Neuronal stem cell (in vitro differentiated cells): Measurements from ENCODE around the gene APBB2.

ENCODE experiments used
- DNase-seq: peaks from one replicate; pipeline ENCODE4 v3.0.0-alpha.2; 2013; ENCODE audit warnings: low spot score
- H2AFZ ChIP-seq: one replicate; pipeline ENCODE4 v1.6.1; 2013; ENCODE audit warnings: mild to moderate bottlenecking, low read length, inconsistent platforms
- H2AK5ac ChIP-seq: 2 replicates; pipeline ENCODE4 v1.6.1; 2013; ENCODE audit warnings: low read depth, mild to moderate bottlenecking, inconsistent platforms, low read length, moderate library complexity, mixed read lengths
- H2BK120ac ChIP-seq: 2 replicates; pipeline ENCODE4 v1.6.1; 2013; ENCODE audit warnings: low read depth, mild to moderate bottlenecking, inconsistent platforms, low read length, moderate library complexity, mixed read lengths
- H2BK12ac ChIP-seq: one replicate; pipeline ENCODE4 v1.6.1; 2013; ENCODE audit warnings: low read length, inconsistent platforms
- H2BK15ac ChIP-seq: 2 replicates; pipeline ENCODE4 v1.6.1; 2013; ENCODE audit warnings: mild to moderate bottlenecking, low read length, inconsistent platforms, mixed read lengths
- H2BK5ac ChIP-seq: one replicate; pipeline ENCODE4 v1.6.1; 2013; ENCODE audit warnings: inconsistent platforms, mild to moderate bottlenecking, low read length, moderate library complexity
- H3K14ac ChIP-seq: one replicate; pipeline ENCODE4 v1.6.1; 2013; ENCODE audit warnings: low read length, inconsistent platforms
- H3K18ac ChIP-seq: 2 replicates; pipeline ENCODE4 v1.6.1; 2013; ENCODE audit warnings: low read length, inconsistent platforms
- H3K23ac ChIP-seq: 2 replicates; pipeline ENCODE4 v1.6.1; 2013; ENCODE audit warnings: low read depth, mild to moderate bottlenecking, mixed read lengths, low read length, inconsistent platforms; ENCODE audit not compliant: poor library complexity
- H3K27ac ChIP-seq: replicated peaks from 3 replicates; pipeline ENCODE4 v1.5.1; 2013; ENCODE audit warnings: low read length, inconsistent platforms
- H3K27me3 ChIP-seq, 3 experiments: 2 replicates each; pipeline ENCODE4 v1.6.1; 2013; ENCODE audit warnings: low read length in 3 of 3, mild to moderate bottlenecking in 2 of 3, inconsistent platforms in 1 of 3, low read depth in 1 of 3, mixed read lengths in 1 of 3, moderate library complexity in 1 of 3; ENCODE audit not compliant: control insufficient read depth in 3 of 3, insufficient read depth in 3 of 3
- H3K36me3 ChIP-seq, 2 donors: replicated peaks in 1 of 2; 2 replicates each; pipeline ENCODE4 v1.6.1; 2013; ENCODE audit warnings: low read length in 2 of 2; ENCODE audit not compliant: control insufficient read depth in 2 of 2, insufficient read depth in 2 of 2
- H3K4ac ChIP-seq: 2 replicates; pipeline ENCODE4 v1.6.1; 2013; ENCODE audit warnings: inconsistent platforms, mild to moderate bottlenecking, low read length, moderate library complexity
- H3K4me1 ChIP-seq, 2 donors: 1 replicate in 1 of 2; 2 replicates in 1 of 2; pipeline ENCODE4 v1.6.1; 2013; ENCODE audit warnings: low read length in 2 of 2, low read depth in 1 of 2; ENCODE audit not compliant: control insufficient read depth in 2 of 2, insufficient read depth in 1 of 2
- H3K4me2 ChIP-seq: one replicate; pipeline ENCODE4 v1.6.1; 2013; ENCODE audit warnings: mild to moderate bottlenecking, low read length, inconsistent platforms; ENCODE audit not compliant: insufficient read depth, poor library complexity, severe bottlenecking
- H3K4me3 ChIP-seq, 2 donors: 2 replicates each; pipeline ENCODE4 v1.5.1; 2013; ENCODE audit warnings: low read length in 2 of 2, mild to moderate bottlenecking in 2 of 2, inconsistent platforms in 1 of 2, moderate library complexity in 1 of 2
- H3K79me1 ChIP-seq: one replicate; pipeline ENCODE4 v1.6.1; 2013; ENCODE audit warnings: low read depth, mild to moderate bottlenecking, inconsistent platforms, low read length, moderate library complexity
- H3K9ac ChIP-seq: one replicate; pipeline ENCODE4 v1.6.1; 2013; ENCODE audit warnings: mild to moderate bottlenecking, low read depth, low read length, inconsistent platforms; ENCODE audit not compliant: poor library complexity
- H3K9me3 ChIP-seq, 2 donors: replicated peaks in 1 of 2; 2 replicates each; pipeline versions ENCODE3 to v1.6.1; 2013; ENCODE audit warnings: low read length in 2 of 2, mild to moderate bottlenecking in 2 of 2, inconsistent platforms in 1 of 2, low read depth in 1 of 2, mixed read lengths in 1 of 2, moderate library complexity in 1 of 2; ENCODE audit not compliant: control insufficient read depth in 2 of 2, insufficient read depth in 1 of 2
- H4K8ac ChIP-seq: one replicate; pipeline ENCODE4 v1.6.1; 2013; ENCODE audit warnings: low read depth, mild to moderate bottlenecking, inconsistent platforms, low read length, moderate library complexity
- H4K91ac ChIP-seq: one replicate; pipeline ENCODE4 v1.6.1; 2013; ENCODE audit warnings: low read length, low read depth, mild to moderate bottlenecking, inconsistent platforms; ENCODE audit not compliant: poor library complexity
- WGBS, 2 donors: extraction: QIAGEN DNeasy Blood & Tissue Kit; methylation state at CpG; one replicate each; pipeline ENCODE4 v1.1.7; 2013; ENCODE audit warnings: missing lambda C conversion rate in 2 of 2, mixed read lengths in 1 of 2; ENCODE audit not compliant: insufficient read length in 2 of 2, insufficient replicate concordance in 1 of 2; ENCODE audit errors: extremely low coverage in 2 of 2; 5-methylcytosine and 5-hydroxymethylcytosine counted together

Gene APBB2

DNA sequence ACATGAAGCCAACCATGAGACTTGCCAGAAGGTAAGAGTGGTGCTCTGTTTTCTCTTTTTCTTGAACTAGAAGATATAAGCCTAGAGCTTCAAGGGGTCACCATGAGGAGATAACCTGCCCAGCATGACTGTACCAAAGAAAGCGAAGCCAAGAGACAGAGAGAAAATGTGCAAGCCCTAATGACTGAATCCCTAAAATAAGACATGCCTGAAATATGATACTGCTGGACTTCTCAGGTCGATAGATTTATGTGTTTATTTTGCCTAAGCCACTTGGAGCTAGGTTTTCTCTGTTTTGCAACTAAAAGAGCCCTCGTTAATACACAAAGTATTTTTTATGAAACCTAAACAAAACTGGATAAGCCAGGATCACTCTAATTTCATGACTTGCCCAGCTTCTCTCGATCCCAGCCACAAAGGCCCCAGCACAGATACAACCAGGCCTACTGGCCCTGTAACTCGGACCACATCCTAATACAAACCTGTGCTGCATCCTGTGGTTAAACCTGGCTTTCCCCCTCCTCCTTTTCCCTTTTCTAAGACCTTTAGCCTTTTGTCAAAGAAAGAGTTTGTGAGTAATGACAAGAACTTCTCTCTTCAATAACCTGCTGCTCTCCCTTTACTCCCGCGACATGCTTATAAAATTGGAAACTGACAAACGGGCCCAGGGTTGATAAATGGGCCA lies 185.8 kb downstream of the APBB2 start:
- Histone ChIP-seq H4K91ac (no peak overlapping the region), H3K27me3 (no peaks in the 10 kb centered on the region), H3K14ac (no peak overlapping the region), H3K4ac (no peak overlapping the region), H3K36me3 (no peaks in the 10 kb centered on the region), H3K4me1 (no peaks in the 10 kb centered on the region), H3K4me2 (no peak overlapping the region), H3K18ac (no peak overlapping the region), H3K4me3 (peak overlapping the region in 1 of 2 donors; percentile 7), H2BK12ac (no peak overlapping the region), H3K79me1 (no peaks in the 10 kb centered on the region), H3K9me3 (peaks cover 5 to 9% of the 10 kb centered on the region in 2 donors), H2BK15ac (no peak overlapping the region), H2BK120ac (no peak overlapping the region), H3K27ac (no peak overlapping the region), H2AK5ac (no peak overlapping the region), H3K9ac (no peak overlapping the region), H3K23ac (no peak overlapping the region), H2AFZ (no peak overlapping the region), H4K8ac (no peak overlapping the region), H2BK5ac (no peak overlapping the region)
- no CpG with 5 or more reads among the region's 8 CpGs for WGBS, 2 donors
- DNase-seq: no peak

DNA sequence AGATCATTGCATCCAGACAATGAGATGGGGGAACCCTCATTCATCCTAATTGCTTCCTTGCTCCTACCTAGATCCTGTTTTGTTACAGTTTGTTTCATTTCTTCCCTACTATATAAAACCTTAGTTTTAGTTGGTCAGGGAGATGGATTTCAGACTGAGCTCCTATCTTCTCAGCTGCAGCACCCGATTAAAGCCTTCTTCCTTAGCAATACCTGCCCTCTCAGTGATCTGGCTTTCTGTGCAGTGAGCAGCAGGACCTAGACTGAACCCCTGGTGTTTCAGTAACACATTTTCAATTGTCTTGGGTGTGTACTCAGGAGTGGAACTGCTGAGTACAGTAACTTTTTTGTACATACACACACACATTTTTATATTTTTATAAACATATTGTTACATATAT lies 187.4 kb downstream of the APBB2 start:
- no peaks in the 10 kb centered on the region for H3K4me1 ChIP-seq
- peaks cover 8 to 9% of the 10 kb centered on the region in 2 donors for H3K9me3 ChIP-seq
- WGBS, 2 donors: no CpG with 5 or more reads among the region's 1 CpG
- H2AFZ ChIP-seq: no peak overlapping the region
- H3K23ac ChIP-seq: no peak overlapping the region
- H2AK5ac ChIP-seq: no peak overlapping the region
- H3K4me2 ChIP-seq: no peak overlapping the region
- no peaks in the 10 kb centered on the region for H3K79me1 ChIP-seq
- no peak overlapping the region for H4K91ac ChIP-seq
- no peak overlapping the region for H2BK15ac ChIP-seq
- H3K4me3 ChIP-seq: no peak overlapping the region
- no peak overlapping the region for H3K14ac ChIP-seq
- H2BK5ac ChIP-seq: no peak overlapping the region
- H4K8ac ChIP-seq: no peak overlapping the region
- H3K36me3 ChIP-seq: no peaks in the 10 kb centered on the region
- H3K9ac ChIP-seq: no peak overlapping the region
- H3K27me3 ChIP-seq: no peaks in the 10 kb centered on the region
- no peak overlapping the region for H3K18ac ChIP-seq
- H2BK120ac ChIP-seq: no peak overlapping the region
- H3K27ac ChIP-seq: no peak overlapping the region
- no peak for DNase-seq
- no peak overlapping the region for H3K4ac ChIP-seq
- no peak overlapping the region for H2BK12ac ChIP-seq

DNA sequence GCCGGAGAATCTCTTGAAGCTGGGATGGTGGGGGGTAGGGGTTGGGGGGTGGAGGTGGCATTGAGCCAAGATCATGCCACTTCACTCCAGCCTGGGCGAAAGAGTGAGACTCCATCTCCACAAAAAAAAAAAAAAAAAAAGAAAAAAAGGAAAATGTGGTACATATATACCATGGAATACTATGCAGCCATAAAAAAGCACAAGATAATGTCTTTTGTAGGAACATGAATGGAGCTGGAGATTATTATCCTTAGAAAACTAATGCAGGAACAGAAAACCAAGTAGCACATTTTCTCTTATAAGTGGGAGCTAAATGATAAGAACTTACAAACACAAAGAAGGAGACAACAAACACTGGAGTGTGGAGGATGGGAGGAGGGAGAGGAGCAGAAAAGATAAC lies 188.5 kb downstream of the APBB2 start:
- no CpG with 5 or more reads among the region's 2 CpGs for WGBS, 2 donors
- no peaks in the 10 kb centered on the region for H3K36me3 ChIP-seq
- no peak overlapping the region for H3K27ac ChIP-seq
- H3K14ac ChIP-seq: no peak overlapping the region
- H4K8ac ChIP-seq: no peak overlapping the region
- no peaks in the 10 kb centered on the region for H3K79me1 ChIP-seq
- no peak overlapping the region for H2BK120ac ChIP-seq
- H4K91ac ChIP-seq: no peak overlapping the region
- H3K23ac ChIP-seq: no peak overlapping the region
- H3K18ac ChIP-seq: no peak overlapping the region
- H3K9ac ChIP-seq: no peak overlapping the region
- H3K4me1 ChIP-seq: no peaks in the 10 kb centered on the region
- no peak overlapping the region for H2AK5ac ChIP-seq
- H3K27me3 ChIP-seq: no peaks in the 10 kb centered on the region
- no peak overlapping the region for H2BK15ac ChIP-seq
- H2AFZ ChIP-seq: no peak overlapping the region
- no peak overlapping the region for H3K4ac ChIP-seq
- no peak for DNase-seq
- H3K4me3 ChIP-seq: no peak overlapping the region
- H2BK12ac ChIP-seq: no peak overlapping the region
- H3K9me3 ChIP-seq: peaks cover 8 to 9% of the 10 kb centered on the region in 2 donors
- H2BK5ac ChIP-seq: no peak overlapping the region
- H3K4me2 ChIP-seq: no peak overlapping the region

- no peak overlapping the region for H2BK15ac ChIP-seq
- H3K18ac ChIP-seq: no peak overlapping the region
- peak; percentile 37 for DNase-seq
These were observed 189.5 kb downstream of the APBB2 start for GRCh38 chr4:41024556-41025491.

More at GRCh38 chr4:41024556-41025491, 189.5 kb downstream of the APBB2 start:
- no peak overlapping the region for H3K14ac ChIP-seq
- no peaks in the 10 kb centered on the region for H3K27me3 ChIP-seq
- H3K4me3 ChIP-seq: no peak overlapping the region
- no peak overlapping the region for H2AK5ac ChIP-seq
- WGBS, 2 donors: no CpG with 5 or more reads among the region's 13 CpGs
- no peak overlapping the region for H3K9ac ChIP-seq
- peaks cover 8 to 9% of the 10 kb centered on the region in 2 donors for H3K9me3 ChIP-seq
- no peak overlapping the region for H3K23ac ChIP-seq
- no peak overlapping the region for H2BK12ac ChIP-seq
- H3K36me3 ChIP-seq: no peaks in the 10 kb centered on the region
- H4K91ac ChIP-seq: no peak overlapping the region
- H3K4ac ChIP-seq: no peak overlapping the region
- H2AFZ ChIP-seq: no peak overlapping the region
- H2BK120ac ChIP-seq: no peak overlapping the region
- H3K79me1 ChIP-seq: no peaks in the 10 kb centered on the region
- H3K4me1 ChIP-seq: no peaks in the 10 kb centered on the region
- no peak overlapping the region for H2BK5ac ChIP-seq
- no peak overlapping the region for H4K8ac ChIP-seq
- no peak overlapping the region for H3K4me2 ChIP-seq
- no peak overlapping the region for H3K27ac ChIP-seq
